Breast epithelium (tissue), 3 donors: Measurements from ENCODE around the gene LRP6.

Experiments
- CTCF ChIP-seq, 3 donors: fragments of 450-650 bp; IDR thresholded peaks; one replicate each; pipeline ENCODE4 v1.5.1; 2016 to 2017; ENCODE audit warnings: antibody characterized with exemption in 3 of 3, mild to moderate bottlenecking in 3 of 3, moderate library complexity in 3 of 3
- POLR2A ChIP-seq: fragments of 450-650 bp; IDR thresholded peaks from one replicate; pipeline ENCODE4 v1.6.1; 2016; ENCODE audit warnings: antibody characterized with exemption, mild to moderate bottlenecking, moderate library complexity
- POLR2AphosphoS5 ChIP-seq, 3 donors: sonication (generic); formaldehyde crosslinking; IDR thresholded peaks; one replicate each; pipeline ENCODE4 v1.6.1; 2017; ENCODE audit warnings: antibody characterized with exemption in 3 of 3

GRCh38 chr12:12185414-12185813, 81.4 kb downstream of the LRP6 start:
- TF ChIP-seq CTCF (IDR thresholded peaks at IDR 0.05) (no peak), POLR2A (no peak), POLR2AphosphoS5 (IDR thresholded peaks at IDR 0.05) (no peak)
